Nephron (organoid): Measurements from ENCODE around the gene PRTN3.

Source experiments
- H3K27ac Mint-ChIP-seq, 3 experiments: 2 replicates each; pipeline ENCODE4 v1.8.0; 2020; ENCODE audit warnings: mixed read lengths in 3 of 3, mild to moderate bottlenecking in 2 of 3, moderate library complexity in 1 of 3
- H3K27me3 Mint-ChIP-seq: 2 replicates; pipeline ENCODE4 v1.8.0; 2021; ENCODE audit warnings: low read depth, mild to moderate bottlenecking, moderate library complexity, mixed read lengths
- H3K36me3 Mint-ChIP-seq: 2 replicates; pipeline ENCODE4 v1.8.0; 2020; ENCODE audit warnings: low read depth, mixed read lengths
- H3K4me1 Mint-ChIP-seq: 2 replicates; pipeline ENCODE4 v1.8.0; 2020; ENCODE audit warnings: mixed read lengths
- H3K4me3 Mint-ChIP-seq, 3 experiments: 2 replicates each; pipeline ENCODE4 v1.8.0; 2020; ENCODE audit warnings: mild to moderate bottlenecking in 3 of 3, mixed read lengths in 3 of 3, moderate library complexity in 2 of 3
- H3K9me3 Mint-ChIP-seq: 2 replicates; pipeline ENCODE4 v1.8.0; 2020; ENCODE audit warnings: mixed read lengths
- TF ChIP-seq, protein P1 (sequence below), 3 experiments: fragments of 200-600 bp; sonication (generic); IDR thresholded peaks; one replicate each; pipeline ENCODE4 v1.5.0; 2021; ENCODE audit warnings: antibody characterized with exemption in 3 of 3; ENCODE audit not compliant: unreplicated experiment in 3 of 3

PRTN3 gene

DNA sequence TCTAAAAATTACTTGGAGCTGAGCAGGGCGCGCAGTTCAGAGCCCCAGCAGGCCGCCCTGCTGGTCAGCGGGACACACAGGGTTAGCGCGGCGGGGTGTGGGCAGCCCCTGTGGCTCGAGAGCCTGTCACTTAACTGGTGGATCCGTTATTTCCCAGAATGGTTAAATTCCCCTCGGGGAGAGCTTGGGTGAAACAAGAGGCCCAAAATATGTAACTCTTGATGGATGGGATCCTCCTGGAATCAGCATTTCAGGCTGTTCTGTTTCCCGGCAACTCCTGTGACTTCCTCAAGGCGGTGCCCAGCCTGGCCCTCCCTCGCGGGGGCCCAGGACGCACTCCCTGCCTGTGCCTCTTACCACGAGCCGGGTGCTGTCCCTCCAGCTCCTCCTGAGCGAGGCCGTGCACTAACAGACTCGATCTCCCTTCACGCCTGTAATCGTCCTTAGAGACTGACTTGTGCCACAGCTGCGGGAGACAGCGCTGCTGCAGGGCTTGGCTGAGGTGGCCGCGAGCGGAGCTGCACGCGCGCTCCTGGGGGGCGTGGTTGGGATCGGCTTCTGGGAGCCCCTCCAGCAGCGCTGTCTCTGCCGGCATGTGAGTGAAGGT, 33.9 kb upstream of the PRTN3 start:
- Mint-ChIP-seq H3K9me3 (no peaks in the 10 kb centered on the region), H3K36me3 (peaks cover 61% of the 10 kb centered on the region), H3K27ac (peak overlapping the region in 2 of 3 experiments; percentile 21 to 45), H3K4me3 (no peak overlapping the region), H3K4me1 (peaks cover 27% of the 10 kb centered on the region), H3K27me3 (no peaks in the 10 kb centered on the region)
- TF ChIP-seq, protein P1, sequence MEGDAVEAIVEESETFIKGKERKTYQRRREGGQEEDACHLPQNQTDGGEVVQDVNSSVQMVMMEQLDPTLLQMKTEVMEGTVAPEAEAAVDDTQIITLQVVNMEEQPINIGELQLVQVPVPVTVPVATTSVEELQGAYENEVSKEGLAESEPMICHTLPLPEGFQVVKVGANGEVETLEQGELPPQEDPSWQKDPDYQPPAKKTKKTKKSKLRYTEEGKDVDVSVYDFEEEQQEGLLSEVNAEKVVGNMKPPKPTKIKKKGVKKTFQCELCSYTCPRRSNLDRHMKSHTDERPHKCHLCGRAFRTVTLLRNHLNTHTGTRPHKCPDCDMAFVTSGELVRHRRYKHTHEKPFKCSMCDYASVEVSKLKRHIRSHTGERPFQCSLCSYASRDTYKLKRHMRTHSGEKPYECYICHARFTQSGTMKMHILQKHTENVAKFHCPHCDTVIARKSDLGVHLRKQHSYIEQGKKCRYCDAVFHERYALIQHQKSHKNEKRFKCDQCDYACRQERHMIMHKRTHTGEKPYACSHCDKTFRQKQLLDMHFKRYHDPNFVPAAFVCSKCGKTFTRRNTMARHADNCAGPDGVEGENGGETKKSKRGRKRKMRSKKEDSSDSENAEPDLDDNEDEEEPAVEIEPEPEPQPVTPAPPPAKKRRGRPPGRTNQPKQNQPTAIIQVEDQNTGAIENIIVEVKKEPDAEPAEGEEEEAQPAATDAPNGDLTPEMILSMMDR (IDR thresholded peaks at IDR 0.05; ENCODE audit: unreplicated experiment in 3 of 3), result no peak

DNA sequence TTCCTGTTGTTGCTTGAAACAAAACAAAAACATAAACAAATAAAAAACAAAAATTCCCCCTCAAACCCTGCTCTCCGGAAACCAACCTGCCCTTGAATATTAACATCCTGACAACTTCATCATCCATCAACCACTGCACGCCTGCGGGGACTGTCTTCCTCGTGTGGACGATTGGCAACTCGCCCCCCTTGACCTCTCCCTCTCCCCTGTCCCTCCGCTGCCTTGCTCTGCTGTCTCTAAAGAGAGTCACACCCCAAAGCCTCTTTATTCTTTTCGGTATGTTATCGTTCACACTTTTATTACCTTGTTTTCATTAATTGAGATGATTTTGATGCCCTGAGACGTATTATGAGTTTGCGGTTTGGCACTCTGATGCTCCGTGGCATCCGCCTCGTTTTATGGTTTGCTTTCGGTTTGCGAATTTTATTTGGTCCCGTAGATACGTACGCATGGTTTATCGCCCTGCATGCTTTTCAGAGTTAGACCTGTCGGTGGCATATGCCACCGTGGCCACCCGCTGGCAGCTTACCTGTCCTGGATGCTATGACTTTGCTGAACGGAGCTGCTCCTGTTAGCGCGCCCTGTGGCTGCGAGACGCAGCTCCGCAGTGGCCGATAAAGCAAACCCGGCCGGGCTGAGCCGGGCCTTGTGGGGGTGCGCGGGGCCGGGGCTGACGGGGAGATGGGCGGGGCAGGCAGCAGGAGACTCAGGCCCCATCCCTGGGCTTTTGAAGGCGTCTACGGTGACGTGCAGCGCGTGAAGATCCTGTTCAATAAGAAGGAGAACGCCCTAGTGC, 33.0 kb upstream of the PRTN3 start:
- peak overlapping the region in 2 of 3 experiments; percentile 21 to 45 for H3K27ac Mint-ChIP-seq
- H3K9me3 Mint-ChIP-seq, result no peaks in the 10 kb centered on the region
- no peak overlapping the region for H3K4me3 Mint-ChIP-seq

DNA sequence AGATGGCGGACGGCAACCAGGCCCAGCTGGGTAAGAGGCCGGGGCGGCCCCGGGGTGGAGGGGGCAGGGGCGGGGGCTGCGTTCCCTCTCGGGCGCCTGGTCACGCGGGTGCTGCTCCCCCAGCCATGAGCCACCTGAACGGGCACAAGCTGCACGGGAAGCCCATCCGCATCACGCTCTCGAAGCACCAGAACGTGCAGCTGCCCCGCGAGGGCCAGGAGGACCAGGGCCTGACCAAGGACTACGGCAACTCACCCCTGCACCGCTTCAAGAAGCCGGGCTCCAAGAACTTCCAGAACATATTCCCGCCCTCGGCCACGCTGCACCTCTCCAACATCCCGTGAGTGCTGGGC, 32.4 kb upstream of the PRTN3 start:
- TF ChIP-seq, protein P1 (IDR thresholded peaks at IDR 0.05; ENCODE audit: unreplicated experiment in 3 of 3), result no peak
- Mint-ChIP-seq H3K4me1 (peaks cover 12% of the 10 kb centered on the region), H3K4me3 (no peak overlapping the region), H3K9me3 (no peaks in the 10 kb centered on the region), H3K27ac (no peak overlapping the region), H3K36me3 (peaks cover 52% of the 10 kb centered on the region), H3K27me3 (no peaks in the 10 kb centered on the region)

More for the DNA sequence above, 33.0 kb upstream of the PRTN3 start:
- TF ChIP-seq, protein P1 (IDR thresholded peaks at IDR 0.05; ENCODE audit: unreplicated experiment in 3 of 3), result no peak
- no peaks in the 10 kb centered on the region for H3K27me3 Mint-ChIP-seq
- H3K4me1 Mint-ChIP-seq, result peaks cover 18% of the 10 kb centered on the region
- H3K36me3 Mint-ChIP-seq, result peaks cover 58% of the 10 kb centered on the region

DNA sequence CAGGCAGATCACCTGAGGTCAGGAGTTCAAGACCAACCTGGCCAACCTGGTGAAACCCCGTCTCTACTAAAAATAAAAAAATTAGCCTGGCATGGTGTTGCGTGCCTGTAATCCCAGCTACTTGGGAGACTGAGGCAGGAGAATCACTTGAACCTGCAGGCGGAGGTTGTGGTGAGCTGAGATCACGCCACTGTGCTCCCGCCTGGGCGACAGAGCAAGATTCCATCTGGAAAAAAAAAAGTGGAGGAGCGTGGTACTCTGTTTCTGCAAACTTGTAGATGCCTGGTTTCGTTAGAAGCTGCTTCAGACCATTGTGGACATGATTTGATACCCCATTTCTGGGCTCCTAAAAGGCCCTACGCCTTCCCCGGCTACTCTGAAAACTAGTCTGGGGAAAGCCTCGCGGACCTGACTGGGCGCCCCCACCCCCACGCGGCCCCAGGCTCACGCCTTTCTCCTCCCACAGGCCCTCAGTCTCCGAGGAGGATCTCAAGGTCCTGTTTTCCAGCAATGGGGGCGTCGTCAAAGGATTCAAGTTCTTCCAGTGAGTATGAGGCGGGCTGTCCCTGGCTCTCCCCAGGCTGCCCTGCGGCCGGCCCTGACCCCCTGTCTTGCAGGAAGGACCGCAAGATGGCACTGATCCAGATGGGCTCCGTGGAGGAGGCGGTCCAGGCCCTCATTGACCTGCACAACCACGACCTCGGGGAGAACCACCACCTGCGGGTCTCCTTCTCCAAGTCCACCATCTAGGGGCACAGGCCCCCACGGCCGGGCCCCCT, 30.5 kb upstream of the PRTN3 start:
- Mint-ChIP-seq H3K27ac (peak overlapping the region in 1 of 3 experiments; percentile 51), H3K27me3 (no peaks in the 10 kb centered on the region), H3K9me3 (no peaks in the 10 kb centered on the region), H3K36me3 (peaks cover 52% of the 10 kb centered on the region), H3K4me3 (no peak overlapping the region), H3K4me1 (peaks cover 8% of the 10 kb centered on the region)
- TF ChIP-seq, protein P1 (IDR thresholded peaks at IDR 0.05; ENCODE audit: unreplicated experiment in 3 of 3), result no peak

DNA sequence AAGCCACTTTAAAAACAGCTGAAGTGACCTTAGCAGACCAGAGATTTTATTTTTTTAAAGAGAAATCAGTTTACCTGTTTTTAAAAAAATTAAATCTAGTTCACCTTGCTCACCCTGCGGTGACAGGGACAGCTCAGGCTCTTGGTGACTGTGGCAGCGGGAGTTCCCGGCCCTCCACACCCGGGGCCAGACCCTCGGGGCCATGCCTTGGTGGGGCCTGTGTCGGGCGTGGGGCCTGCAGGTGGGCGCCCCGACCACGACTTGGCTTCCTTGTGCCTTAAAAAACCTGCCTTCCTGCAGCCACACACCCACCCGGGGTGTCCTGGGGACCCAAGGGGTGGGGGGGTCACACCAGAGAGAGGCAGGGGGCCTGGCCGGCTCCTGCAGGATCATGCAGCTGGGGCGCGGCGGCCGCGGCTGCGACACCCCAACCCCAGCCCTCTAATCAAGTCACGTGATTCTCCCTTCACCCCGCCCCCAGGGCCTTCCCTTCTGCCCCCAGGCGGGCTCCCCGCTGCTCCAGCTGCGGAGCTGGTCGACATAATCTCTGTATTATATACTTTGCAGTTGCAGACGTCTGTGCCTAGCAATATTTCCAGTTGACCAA, 29.8 kb upstream of the PRTN3 start:
- Mint-ChIP-seq H3K4me1 (peaks cover 8% of the 10 kb centered on the region), H3K27me3 (no peaks in the 10 kb centered on the region), H3K9me3 (no peaks in the 10 kb centered on the region), H3K27ac (no peak overlapping the region), H3K4me3 (no peak overlapping the region), H3K36me3 (peaks cover 57% of the 10 kb centered on the region)
- TF ChIP-seq, protein P1 (IDR thresholded peaks at IDR 0.05; ENCODE audit: unreplicated experiment in 3 of 3), result no peak
